Mononuclear cell (primary cell): ENCODE data around the gene RASAL1. TPM values are rescaled to one million over a fixed set of nuclear protein-coding genes. Genes with fewer than 3 reads are reported as not detected.

Experiments used
- H3K27me3 ChIP-seq: 2 replicates; pipeline ENCODE4 v1.6.0; 2011; ENCODE audit warnings: low read length, control low read depth; ENCODE audit not compliant: insufficient read depth
- H3K4me1 ChIP-seq: 2 replicates; pipeline ENCODE4 v1.5.1; 2011; ENCODE audit warnings: mild to moderate bottlenecking, low read length, control low read depth; ENCODE audit not compliant: insufficient read depth
- H3K4me3 ChIP-seq: 2 replicates; pipeline ENCODE4 v1.5.1; 2011; ENCODE audit warnings: mild to moderate bottlenecking, low read length, moderate library complexity
- H3K9me3 ChIP-seq: 2 replicates; pipeline ENCODE4 v1.5.1; 2011; ENCODE audit warnings: low read depth, mild to moderate bottlenecking, control low read depth, low read length
- total RNA-seq: library from RNA; depleted of rRNA; stranded (reverse); fragments of >200 nt; gene quantifications from one replicate; pipeline ENCODE4 v1.2.3, GENCODE V29; 2012

The RASAL1 gene
- total RNA-seq, 1 donor, result 0.10 TPM

DNA sequence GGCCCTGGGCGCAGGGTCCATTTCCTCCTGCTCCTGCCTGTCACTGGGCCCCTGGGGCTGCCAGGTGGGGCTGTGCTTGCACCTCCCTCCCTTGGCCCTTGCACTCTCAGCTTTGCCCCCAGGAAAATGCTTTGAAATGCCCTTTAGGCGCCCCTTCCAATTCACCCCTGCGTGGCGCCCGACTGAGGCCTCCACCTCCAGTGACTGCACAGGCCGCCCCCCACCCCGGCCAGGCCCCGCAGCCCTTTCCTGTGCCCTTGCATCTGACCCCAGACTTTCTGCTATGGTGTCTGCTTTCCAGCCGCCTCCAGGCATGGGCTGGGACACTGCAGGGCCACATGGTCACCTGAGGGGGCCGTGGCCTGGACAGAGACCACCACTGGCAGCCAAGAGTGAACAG is 32.3 kb upstream of the RASAL1 start:
- no peaks in the 10 kb centered on the region for H3K27me3 ChIP-seq
- H3K4me3 ChIP-seq, result no peak overlapping the region
- H3K4me1 ChIP-seq, result no peaks in the 10 kb centered on the region
- no peaks in the 10 kb centered on the region for H3K9me3 ChIP-seq

DNA sequence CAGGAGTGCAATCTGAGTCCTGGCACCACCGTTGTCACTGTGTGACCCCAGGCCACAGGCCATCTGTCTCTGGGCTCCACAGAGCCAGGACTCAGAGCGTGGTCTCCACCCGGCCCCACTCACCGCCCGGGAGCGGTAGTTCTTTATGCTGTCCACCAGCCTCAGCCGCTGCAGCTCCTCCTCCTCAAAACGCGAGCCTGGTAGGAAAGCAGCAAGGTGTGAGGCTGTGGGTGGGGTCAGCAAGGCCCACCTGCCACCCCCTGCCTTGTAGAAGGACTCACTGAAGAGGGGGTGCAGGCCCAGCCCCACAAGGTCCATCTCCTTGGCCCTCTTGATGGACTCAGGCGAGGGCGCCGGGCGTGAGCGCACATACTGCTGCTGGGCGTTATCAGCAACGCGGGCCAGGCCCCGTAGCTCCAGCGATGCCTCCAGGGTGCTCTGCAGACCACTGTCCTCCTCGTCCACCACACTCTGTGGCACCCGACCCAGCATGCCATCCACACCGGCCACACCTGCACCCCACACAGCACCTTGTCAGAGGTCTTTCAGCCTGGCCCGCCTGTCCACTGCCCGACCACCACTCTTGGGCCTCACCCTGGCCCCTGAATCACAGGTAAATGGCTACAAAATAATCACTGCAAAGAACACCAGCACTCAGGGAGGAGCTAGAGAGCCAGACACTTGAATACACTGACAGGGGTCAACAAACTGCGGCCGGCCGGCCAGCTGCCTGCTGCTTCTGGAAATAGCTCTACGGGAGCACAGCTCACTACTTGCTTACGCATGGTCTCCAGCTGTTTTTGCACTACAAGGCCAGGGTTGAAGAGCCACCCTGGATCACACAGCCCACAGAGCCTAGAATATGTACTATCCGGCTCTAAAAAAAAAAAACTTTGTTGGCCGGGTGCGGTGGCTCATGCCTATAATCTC is 30.2 kb upstream of the RASAL1 start:
- Histone ChIP-seq H3K4me1 (no peaks in the 10 kb centered on the region), H3K27me3 (no peaks in the 10 kb centered on the region), H3K9me3 (no peaks in the 10 kb centered on the region), H3K4me3 (no peak overlapping the region)

DNA sequence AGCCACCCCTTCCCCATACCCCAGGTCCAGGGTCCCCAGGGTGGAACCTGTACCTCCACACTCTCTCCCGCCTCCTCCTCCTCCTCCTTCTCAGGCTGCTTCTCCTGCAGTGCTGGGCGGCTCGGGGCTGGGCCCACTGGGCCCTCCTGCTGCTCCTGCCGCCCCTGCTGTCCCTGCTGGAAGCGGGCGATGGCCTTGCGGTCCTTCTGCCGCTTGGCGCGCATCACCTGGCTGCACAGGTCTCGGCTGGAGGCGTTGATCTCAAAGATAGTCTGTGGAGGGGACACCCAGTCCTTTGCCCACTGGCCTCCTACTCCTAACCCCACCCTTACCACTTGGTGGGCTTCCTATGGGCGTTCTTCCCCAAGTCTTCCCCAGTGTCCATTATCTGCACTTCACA is 28.5 kb upstream of the RASAL1 start:
- Histone ChIP-seq H3K4me1 (no peaks in the 10 kb centered on the region), H3K4me3 (no peak overlapping the region), H3K9me3 (no peaks in the 10 kb centered on the region), H3K27me3 (no peaks in the 10 kb centered on the region)

DNA sequence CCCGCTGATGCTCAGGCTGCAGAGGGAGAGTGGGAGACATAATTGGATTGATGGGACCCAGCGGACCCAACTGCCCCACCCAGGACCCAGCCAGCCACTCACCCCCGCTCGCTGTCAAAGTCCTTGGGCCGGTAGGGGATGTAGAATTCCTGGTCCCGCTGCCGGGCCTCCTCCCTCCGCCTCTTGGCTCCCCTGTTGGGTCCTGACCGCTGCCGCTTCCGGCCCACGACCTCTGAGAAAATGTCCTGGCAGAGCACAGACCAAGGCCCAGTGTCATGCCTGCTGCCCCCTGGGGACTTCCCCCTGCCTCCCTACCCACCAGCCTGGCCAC is 27.4 kb upstream of the RASAL1 start:
- H3K4me3 ChIP-seq, result no peak overlapping the region
- H3K27me3 ChIP-seq, result no peaks in the 10 kb centered on the region
- H3K4me1 ChIP-seq, result no peaks in the 10 kb centered on the region
- no peaks in the 10 kb centered on the region for H3K9me3 ChIP-seq

DNA sequence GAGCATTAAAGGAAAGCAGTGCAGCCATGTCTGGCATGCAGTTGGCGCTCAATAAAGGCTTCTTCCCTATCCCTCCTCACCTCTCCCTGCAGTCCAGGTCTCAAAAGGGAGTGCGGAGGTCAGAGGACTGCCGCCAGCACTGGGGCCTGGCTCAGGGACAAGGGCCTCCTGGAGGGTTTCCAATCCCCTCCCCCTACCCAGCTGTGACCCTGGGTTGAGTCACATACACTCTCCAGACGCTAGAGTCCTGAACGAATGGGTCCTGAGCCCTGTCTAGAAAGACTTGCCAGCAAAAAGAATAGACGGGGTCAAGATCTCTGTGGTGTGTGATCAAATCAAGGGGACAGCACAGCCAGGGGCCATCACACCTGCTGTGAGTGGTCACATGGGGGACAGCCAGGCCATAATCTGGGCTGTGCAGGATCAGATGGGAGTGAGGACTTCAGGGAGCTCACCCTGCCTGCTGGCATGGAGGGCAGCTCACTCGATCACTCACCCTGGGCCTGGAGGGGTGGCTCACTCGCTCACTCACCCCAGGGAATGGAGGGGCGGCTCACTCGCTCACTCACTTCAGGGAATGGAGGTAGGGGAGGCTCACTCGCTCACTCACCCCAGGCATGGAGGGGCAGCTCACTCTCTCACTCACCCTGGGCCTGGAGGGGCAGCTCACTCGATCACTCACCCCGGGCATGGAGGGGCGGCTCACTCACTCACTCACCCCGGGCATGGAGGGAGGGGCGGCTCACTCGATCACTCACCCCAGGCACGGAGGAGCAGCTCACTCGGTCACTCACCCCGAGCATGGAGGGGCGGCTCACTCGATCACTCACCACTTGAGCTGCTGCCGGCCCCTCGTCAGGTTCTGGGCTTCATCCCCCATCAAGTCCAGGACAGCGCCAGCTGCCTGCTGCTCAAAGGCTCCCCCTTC is 26.8 kb upstream of the RASAL1 start:
- Histone ChIP-seq H3K4me1 (no peaks in the 10 kb centered on the region), H3K4me3 (no peak overlapping the region), H3K27me3 (no peaks in the 10 kb centered on the region), H3K9me3 (no peaks in the 10 kb centered on the region)

DNA sequence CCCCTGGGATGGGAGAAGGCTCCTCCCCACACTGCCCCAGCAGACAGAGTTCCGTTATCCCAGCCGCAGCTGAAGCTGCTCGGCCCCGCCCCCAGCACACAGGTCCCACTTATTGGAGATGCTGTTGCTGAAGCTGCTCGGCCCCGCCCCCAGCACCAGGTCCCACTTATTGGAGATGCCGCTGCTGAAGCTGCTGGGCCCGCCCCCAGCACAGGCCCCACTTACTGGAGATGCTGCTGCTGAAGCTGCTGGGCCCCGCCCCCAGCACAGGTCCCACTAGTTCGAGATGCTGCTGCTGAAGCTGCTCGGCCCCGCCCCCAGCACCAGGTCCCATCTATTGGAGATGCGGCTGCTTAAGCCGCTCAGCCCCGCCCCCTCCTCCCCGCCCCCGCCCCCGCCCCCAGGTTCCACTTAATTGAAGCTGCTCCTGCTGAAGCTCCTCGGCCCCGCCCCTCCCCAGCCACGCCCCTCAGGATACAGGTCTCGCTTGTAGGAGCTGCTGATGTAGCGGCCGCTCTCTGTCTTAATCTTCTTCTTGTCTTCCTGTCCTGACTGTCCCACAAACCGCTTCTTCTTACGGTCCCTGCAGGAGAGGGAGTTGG is 26.0 kb upstream of the RASAL1 start:
- no peak overlapping the region for H3K4me3 ChIP-seq
- H3K4me1 ChIP-seq, result no peaks in the 10 kb centered on the region
- no peaks in the 10 kb centered on the region for H3K27me3 ChIP-seq
- no peaks in the 10 kb centered on the region for H3K9me3 ChIP-seq

DNA sequence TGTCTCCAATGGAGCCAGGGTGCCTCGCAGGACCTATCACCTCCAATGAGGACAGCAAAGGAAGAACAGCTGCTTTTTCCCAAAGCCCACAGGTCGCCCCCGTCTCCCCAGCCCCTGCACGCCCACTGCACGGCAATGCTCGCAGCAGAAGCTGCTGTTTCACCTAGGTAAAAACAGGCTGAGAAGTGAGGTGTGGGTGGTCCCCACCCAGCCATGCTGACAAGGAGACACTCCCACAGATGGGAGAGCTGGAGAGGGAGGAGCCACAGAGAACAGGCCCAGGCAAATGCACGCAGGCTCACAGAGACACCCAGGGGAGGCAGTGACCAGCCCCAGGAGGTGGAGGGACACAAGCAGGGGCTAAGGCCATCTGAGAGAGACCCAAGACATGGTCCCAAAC is 24.4 kb upstream of the RASAL1 start:
- H3K4me3 ChIP-seq, result no peak overlapping the region

DNA sequence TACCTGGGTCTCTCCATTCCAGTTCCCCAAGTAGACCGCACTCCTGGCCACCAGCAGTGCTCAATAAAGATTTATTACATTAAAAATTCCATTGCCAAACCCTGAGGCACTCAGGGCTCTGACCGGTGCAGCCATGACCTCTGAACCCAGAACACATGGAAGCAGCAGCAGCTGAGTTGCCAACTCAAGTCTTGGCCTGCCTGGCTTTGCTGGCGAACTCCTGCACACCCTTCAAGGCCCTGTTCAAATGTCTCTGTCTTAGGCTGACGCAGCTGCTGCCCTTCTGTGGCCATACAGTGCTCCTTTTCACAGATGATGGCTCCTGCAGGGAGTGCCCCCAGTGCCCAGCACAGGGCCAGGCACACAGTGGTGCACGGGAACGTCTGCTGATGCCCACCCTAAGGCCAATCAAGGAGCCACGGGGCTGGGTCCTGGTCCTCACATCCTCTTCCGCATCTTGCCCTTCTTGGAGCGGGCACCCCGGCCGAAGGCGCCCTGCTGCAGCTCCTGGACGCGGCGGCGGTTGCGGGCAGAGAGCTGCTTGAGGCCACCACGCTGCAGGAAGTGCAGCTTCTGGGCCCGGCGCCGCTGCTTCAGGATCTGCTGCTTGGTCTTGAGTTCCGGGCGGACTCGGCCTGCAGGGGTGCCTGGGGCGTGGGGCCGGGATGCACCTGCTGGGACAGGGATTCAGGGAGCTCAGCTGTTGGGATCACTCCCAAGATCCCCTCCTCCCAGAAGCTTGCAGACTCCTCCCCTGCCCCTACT is 23.1 kb upstream of the RASAL1 start:
- H3K9me3 ChIP-seq, result no peaks in the 10 kb centered on the region
- H3K4me1 ChIP-seq, result peaks cover 20% of the 10 kb centered on the region
- H3K4me3 ChIP-seq, result no peak overlapping the region
- peaks cover 19% of the 10 kb centered on the region for H3K27me3 ChIP-seq

More for the DNA sequence above, 24.4 kb upstream of the RASAL1 start:
- Histone ChIP-seq H3K9me3 (no peaks in the 10 kb centered on the region), H3K4me1 (peaks cover 9% of the 10 kb centered on the region), H3K27me3 (peaks cover 6% of the 10 kb centered on the region)

DNA sequence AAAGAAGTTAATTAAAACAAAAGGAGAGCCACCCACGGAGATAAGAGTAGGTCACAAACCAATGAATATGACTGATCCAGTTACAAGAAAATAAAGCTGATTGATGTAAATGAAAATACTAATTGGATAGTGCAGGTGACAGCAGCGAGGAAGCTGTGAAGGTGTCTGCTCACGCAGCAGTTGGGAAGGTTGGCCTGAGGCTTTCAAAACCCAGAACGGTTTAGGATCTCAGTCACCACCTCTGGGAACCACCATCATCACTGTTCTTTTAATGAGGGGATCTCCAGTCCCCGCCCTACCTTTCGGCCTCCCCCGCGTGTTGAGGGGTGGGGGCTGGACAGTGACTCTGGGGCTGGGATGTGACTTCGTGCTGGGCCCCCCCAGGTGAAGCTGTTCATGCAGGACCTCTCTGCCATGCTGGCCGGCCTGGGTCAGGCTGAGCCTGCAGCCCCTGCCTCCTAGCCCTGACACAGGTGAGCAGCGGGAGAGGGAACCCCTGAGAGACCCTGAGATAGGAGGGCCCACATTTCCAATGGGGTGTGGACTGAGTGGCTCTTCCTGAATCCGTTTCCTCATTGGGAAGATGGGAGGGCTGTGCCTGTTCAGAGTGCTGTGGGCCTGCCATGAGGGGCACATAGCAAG is 21.8 kb upstream of the RASAL1 start:
- Histone ChIP-seq H3K9me3 (no peaks in the 10 kb centered on the region), H3K4me3 (no peak overlapping the region), H3K4me1 (peaks cover 33% of the 10 kb centered on the region), H3K27me3 (peaks cover 29% of the 10 kb centered on the region)

DNA sequence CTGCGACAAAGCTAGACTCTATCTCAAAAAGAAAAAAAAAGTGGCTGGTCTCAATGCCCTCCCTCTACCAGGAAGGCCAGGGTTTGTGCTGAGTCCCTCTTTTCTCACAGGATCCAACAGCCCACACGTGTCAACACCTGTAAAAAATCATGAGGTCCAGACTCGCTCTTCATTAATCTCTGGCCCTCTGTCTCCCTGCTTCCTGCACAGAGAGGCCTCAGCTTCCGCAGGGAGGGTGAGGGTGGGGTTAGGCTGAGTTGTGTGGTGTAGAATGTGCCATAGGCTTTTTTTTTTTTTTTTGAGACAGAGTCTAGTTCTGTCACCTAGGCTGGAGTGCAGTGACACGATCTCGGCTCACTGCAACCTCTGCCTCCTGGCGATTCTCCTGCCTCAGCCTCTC is 20.1 kb upstream of the RASAL1 start:
- Histone ChIP-seq H3K27me3 (peaks cover 36% of the 10 kb centered on the region), H3K4me3 (no peak overlapping the region), H3K4me1 (peaks cover 33% of the 10 kb centered on the region), H3K9me3 (no peaks in the 10 kb centered on the region)

DNA sequence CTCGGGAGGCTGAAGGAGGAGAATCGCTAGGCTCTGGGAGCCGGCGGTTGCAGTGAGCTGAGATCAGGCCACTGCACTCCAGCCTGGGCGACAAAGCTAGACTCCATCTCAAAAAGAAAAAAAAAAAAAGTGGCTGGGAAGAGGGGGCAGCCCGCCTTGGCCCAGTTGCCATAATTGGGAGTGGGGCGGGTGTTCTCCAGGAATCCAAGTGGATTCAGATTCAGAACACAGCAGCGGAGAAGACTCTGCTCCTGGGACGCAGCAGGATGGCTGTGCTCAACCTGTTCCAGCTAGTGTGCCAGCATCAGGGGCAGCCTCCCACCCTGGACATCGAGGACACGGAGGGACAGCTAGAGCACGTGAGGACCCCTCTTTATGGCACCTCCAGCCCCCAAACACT is 19.5 kb upstream of the RASAL1 start:
- no peaks in the 10 kb centered on the region for H3K9me3 ChIP-seq
- peaks cover 36% of the 10 kb centered on the region for H3K27me3 ChIP-seq
- no peak overlapping the region for H3K4me3 ChIP-seq
- H3K4me1 ChIP-seq, result peaks cover 33% of the 10 kb centered on the region

DNA sequence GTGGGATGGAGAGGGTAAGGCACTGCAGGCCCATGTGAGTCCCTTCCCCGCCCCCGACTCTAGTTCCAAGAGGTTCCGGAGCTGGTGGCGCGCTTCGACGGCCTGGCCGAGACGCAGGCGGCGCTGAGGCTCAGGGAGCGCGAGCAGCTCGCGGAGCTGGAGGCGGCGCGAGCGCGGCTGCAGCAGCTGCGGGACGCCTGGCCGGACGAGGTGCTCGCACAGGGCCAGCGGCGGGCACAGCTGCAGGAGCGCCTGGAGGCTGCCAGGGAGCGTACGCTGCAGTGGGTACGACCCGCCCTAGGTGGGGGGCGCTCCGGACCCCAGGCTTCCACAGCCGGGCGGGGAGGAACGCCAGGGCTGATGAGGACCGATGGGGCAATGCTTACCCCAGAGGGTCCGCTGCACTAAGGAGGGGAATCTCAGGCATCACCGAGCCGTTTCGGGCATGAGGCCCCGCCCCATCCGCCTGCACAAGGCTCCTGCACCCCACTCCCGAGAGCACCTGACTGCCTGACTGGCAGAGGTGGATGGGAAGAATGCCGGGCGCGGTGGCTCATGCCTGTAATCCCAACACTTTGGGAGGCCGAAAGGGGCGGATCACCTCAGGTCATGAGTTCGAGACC is 18.9 kb upstream of the RASAL1 start:
- Histone ChIP-seq H3K27me3 (peaks cover 36% of the 10 kb centered on the region), H3K4me1 (peaks cover 33% of the 10 kb centered on the region), H3K4me3 (no peak overlapping the region), H3K9me3 (no peaks in the 10 kb centered on the region)

DNA sequence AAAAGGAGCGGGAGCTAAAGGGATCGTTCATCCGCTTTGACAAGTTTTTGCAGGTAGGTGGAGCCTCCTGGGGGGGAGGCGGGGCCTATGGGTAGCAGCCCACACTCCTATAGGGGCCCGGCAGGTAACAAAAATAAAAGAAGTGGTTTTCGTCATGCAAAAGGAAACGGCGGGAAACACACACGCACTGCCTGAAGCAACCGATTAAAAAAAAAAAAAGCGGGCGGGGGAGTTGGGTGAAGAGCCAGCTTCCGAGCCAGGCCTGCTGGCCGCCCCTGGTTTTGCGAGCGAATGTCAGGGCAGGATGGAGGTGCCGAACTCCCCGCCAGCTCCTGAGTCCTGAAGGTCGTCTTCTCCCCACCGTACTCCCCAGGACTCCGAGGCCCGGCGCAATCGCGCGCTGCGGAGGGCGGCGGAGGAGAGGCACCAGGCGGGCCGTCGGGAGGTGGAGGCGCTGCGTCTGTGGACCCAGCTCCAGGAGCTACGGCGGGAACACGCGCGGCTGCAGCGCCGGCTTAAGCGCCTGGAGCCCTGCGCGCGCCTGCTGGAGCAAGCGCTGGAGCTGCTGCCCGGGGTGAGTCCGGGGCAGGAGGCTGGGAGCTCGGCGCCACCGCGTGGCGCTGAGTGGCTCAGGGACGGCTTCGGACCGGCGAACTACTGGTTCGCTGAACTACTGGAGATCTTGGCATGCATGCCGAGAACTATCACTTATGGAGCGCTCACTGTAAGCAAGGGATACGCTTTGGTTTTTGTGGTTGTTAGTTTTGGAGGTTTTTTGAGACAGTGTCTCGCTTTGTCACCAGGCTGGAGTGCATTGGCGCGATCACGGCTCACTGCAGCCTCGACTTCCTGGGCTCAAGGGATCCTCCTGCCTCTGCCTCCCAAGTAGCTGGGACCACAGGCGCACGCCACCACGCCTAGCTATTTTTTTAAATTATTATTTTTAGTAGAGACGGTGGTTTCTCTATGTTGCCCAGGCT is 17.6 kb upstream of the RASAL1 start:
- H3K4me1 ChIP-seq, result peaks cover 33% of the 10 kb centered on the region
- peaks cover 36% of the 10 kb centered on the region for H3K27me3 ChIP-seq
- no peaks in the 10 kb centered on the region for H3K9me3 ChIP-seq
- H3K4me3 ChIP-seq, result peak overlapping the region; percentile 29
